Skeletal muscle satellite cell (primary cell): ENCODE results near the gene XYLT1.

ENCODE experiments used
- H3K27me3 ChIP-seq: 2 replicates; pipeline ENCODE4 v1.7.0; 2013; ENCODE audit warnings: low read length; ENCODE audit not compliant: control insufficient read depth, insufficient read depth
- H3K36me3 ChIP-seq: 2 replicates; pipeline ENCODE4 v1.7.0; 2013; ENCODE audit warnings: mild to moderate bottlenecking, control low read depth, low read length; ENCODE audit not compliant: insufficient read depth
- H3K4me1 ChIP-seq: 2 replicates; pipeline ENCODE4 v1.7.0; 2013; ENCODE audit warnings: low read length; ENCODE audit not compliant: control insufficient read depth, insufficient read depth
- H3K4me2 ChIP-seq: 2 replicates; pipeline ENCODE4 v1.7.0; 2013; ENCODE audit warnings: mild to moderate bottlenecking, low read length
- H3K4me3 ChIP-seq: 2 replicates; pipeline ENCODE4 v1.7.0; 2013; ENCODE audit warnings: low read length
- H3K9ac ChIP-seq: 2 replicates; pipeline ENCODE4 v1.7.0; 2013; ENCODE audit warnings: mild to moderate bottlenecking, low read depth, low read length, moderate library complexity
- H3K9me3 ChIP-seq: replicated peaks from 2 replicates; pipeline ENCODE4 v1.7.0; 2013; ENCODE audit warnings: mild to moderate bottlenecking, control low read depth, low read length

The XYLT1 gene

DNA sequence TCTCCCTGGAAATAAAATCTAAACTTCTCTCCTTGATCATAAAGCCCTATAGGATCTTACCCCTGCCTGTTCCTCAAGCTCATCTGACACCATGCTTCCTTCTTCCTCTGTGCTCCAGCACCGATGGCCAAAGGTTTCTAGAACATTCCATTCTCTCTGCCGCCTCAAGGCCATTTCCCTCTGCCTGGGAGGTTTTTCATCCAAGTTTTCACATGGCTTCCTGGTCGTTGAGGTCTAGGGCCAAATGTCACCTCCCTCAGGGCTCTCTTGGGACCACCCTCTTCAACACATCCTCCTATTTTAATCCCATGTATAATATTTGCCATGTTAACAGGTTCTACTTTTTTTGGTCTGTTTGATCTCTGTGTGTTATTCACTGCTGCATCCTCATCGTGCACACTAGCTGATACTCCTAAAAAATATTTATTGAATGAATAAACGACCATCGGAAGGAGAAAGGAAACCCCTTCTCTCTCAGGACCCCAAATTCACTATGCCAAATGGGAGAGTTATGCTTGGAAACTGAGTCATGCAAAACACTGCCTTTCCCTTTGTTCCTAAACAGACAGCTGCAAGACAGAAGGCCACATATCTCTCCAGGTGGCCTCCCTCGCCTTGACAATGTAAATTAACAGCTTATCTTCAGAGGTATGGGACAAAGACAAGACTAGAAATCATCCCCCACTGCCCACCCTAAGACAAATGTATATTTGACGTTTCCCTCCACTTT lies 78.5 kb downstream of the XYLT1 start:
- H3K27me3 ChIP-seq, result no peaks in the 10 kb centered on the region
- H3K9me3 ChIP-seq, result no peaks in the 10 kb centered on the region
- peaks cover 7% of the 10 kb centered on the region for H3K4me1 ChIP-seq
- H3K36me3 ChIP-seq, result no peaks in the 10 kb centered on the region
- no peak overlapping the region for H3K4me3 ChIP-seq
- H3K9ac ChIP-seq, result no peak overlapping the region
- no peak overlapping the region for H3K4me2 ChIP-seq

DNA sequence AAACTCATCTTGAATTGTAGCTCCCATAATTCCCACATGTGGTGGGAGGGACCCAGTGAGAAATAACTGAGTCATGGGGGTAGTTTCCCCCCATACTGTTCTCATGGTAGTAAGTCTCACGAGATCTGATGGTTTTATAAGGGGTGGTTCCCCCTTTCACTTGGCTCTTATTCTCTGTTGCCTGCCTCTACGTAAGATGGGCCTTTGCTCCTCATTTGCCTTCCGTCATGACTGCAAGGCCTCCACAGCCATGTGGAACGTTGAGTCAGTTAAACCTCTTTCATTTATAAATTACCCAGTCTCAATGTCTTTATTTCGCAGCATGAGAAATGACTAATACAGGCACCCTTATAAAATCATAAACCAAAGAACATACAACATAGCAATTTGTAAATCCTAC lies 79.0 kb downstream of the XYLT1 start:
- no peaks in the 10 kb centered on the region for H3K27me3 ChIP-seq
- H3K9me3 ChIP-seq, result no peaks in the 10 kb centered on the region
- H3K4me1 ChIP-seq, result peaks cover under 1% of the 10 kb centered on the region
- H3K4me2 ChIP-seq, result no peak overlapping the region
- H3K4me3 ChIP-seq, result no peak overlapping the region
- H3K9ac ChIP-seq, result no peak overlapping the region
- no peaks in the 10 kb centered on the region for H3K36me3 ChIP-seq

DNA sequence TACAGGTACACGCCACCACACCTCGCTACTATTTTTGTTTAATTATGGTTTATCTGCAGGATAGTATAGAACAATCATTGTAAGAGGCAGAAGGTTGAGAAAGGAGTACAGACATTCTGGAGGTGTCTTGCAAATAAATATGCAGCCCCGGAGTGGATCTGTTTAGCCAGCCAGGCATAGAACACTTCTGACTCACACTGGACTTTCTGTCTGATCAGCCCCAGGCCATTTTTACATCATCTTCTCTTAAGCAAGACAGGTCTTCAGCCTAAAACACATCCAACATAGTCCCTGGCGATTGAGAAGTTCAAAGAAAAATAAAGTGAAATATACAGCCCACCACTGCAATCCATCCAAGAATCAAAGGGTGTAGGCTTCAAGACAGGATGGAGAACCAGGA lies 81.4 kb downstream of the XYLT1 start:
- Histone ChIP-seq H3K4me3 (no peak overlapping the region), H3K9ac (no peak overlapping the region)

DNA sequence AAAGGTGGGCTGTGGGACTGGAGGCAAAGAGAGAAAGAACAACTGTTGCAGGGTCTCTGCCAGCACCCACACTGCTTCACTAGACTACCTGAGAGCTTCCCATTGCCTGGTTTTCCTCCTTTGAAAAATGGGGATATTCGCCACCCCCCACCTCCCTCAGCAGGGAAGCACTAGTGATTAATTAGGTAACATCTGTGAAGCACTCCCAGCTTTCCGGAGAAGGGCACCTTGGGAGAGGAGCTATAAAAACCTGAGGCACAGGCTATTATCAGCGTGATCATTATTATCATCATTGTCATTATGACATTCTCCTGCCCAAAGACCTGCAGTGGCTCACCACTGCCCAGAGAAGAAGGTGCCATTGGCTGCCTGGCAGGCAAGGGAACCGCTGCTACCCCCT lies 83.5 kb downstream of the XYLT1 start:
- Histone ChIP-seq H3K4me2 (no peak overlapping the region), H3K4me3 (no peak overlapping the region), H3K4me1 (no peaks in the 10 kb centered on the region), H3K27me3 (no peaks in the 10 kb centered on the region), H3K9ac (no peak overlapping the region), H3K36me3 (no peaks in the 10 kb centered on the region), H3K9me3 (no peaks in the 10 kb centered on the region)

More for the DNA sequence above, 81.4 kb downstream of the XYLT1 start:
- Histone ChIP-seq H3K36me3 (no peaks in the 10 kb centered on the region), H3K9me3 (no peaks in the 10 kb centered on the region), H3K4me1 (no peaks in the 10 kb centered on the region), H3K4me2 (no peak overlapping the region), H3K27me3 (no peaks in the 10 kb centered on the region)

DNA sequence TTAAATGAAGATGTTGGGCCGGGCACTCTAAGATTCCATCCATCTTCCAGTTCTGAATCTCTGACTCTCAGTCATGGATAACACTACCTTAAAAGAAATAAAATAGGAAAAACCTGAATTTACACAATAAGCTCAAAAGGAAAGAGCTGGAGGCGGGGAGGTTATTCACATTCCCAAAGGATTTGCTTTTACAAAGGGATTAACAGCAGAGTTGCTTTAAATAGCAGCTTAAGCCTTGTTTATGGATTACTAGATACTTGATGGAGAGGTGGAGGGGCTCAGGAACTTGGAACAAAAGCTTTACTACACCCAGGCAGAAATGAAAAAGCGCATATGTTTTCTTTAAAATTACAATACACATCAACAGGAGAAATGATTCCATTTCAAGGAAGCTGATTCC lies 84.5 kb downstream of the XYLT1 start:
- H3K4me3 ChIP-seq, result no peak overlapping the region
- H3K4me1 ChIP-seq, result no peaks in the 10 kb centered on the region
- no peak overlapping the region for H3K4me2 ChIP-seq
- H3K9me3 ChIP-seq, result no peaks in the 10 kb centered on the region
- H3K36me3 ChIP-seq, result no peaks in the 10 kb centered on the region
- no peak overlapping the region for H3K9ac ChIP-seq
- H3K27me3 ChIP-seq, result no peaks in the 10 kb centered on the region

DNA sequence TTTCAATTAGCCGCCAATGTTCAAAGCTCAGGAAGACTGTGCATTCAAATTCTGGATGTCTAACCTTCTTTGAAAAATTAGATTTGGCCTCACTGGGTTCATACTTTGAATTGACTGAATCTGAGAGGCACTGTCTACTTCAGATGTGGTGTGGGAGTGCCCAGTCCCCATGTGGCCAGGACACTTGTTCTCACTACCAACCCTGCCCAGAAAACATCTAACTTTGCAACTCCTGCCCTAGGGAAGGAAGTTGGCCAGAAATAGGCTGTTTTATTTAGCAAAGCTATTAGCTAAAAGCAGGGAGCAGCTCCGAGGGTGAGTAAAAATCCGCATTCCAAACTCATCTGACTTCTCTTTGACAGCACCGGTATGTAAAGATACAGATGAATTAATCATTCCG lies 86.3 kb downstream of the XYLT1 start:
- Histone ChIP-seq H3K9ac (no peak overlapping the region), H3K36me3 (no peaks in the 10 kb centered on the region), H3K4me1 (no peaks in the 10 kb centered on the region), H3K27me3 (no peaks in the 10 kb centered on the region), H3K9me3 (no peaks in the 10 kb centered on the region), H3K4me2 (no peak overlapping the region), H3K4me3 (no peak overlapping the region)

DNA sequence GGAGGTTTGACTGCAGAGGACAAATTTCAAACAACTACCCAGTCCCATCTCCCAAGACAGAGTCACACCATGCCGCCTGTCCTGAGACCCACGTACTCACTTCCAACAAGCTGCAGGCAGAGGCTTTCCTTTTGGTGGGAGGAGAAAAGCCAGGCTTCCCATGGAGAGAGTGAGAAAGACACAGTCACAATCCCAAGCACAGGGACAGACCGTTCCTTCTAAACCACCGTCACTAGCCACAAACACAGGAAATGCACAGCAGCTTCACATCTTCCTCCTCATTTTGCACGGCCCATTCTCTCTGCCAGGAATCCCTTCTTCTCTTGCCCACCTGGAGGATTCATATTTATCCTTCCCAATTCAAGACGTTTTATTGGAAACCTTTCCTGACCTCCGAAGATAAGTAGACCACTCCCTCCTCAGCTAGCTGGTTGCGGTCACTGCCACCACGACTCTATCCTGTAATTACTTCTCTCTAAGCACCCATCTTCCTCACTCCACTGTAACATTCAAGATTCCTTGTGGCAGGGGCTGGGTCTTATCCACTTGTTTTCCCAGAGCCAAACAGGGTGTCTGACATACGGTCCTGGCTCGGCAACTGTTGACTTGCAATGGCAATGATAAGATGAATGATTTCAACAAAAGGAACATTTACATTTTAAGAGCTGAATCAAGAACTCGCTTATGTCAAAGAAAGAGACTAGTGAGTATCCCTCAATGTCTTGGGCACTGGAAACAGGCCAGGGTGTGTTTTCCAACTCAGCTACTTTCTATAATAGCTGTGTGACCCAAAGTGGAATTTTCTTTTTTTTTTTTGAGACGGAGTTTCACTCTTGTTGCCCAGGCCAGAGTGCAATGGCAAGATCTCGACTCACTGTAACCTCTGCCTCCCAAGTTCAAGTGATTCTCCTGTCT lies 87.6 kb downstream of the XYLT1 start:
- H3K4me1 ChIP-seq, result no peaks in the 10 kb centered on the region
- H3K4me2 ChIP-seq, result no peak overlapping the region
- H3K4me3 ChIP-seq, result no peak overlapping the region
- no peaks in the 10 kb centered on the region for H3K9me3 ChIP-seq
- no peaks in the 10 kb centered on the region for H3K36me3 ChIP-seq
- no peak overlapping the region for H3K9ac ChIP-seq
- no peaks in the 10 kb centered on the region for H3K27me3 ChIP-seq

DNA sequence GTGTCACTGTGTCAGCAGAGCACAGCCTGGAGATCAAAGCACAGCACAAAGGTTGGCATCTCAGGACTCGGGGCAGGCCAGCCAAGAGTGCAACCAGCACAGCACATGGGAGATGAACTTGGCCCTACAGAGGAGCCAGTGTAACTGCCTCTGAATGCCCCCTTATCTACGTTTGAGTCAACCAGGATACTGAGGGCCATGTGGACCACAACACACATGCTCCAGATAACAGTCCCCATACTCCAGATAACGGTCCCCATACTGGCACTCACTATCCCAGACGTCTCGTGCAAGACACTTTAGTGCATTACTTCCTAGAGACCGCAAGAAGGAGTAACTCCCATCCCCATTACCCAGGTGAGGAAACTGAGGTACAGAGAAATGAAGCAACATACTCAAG lies 88.2 kb downstream of the XYLT1 start:
- Histone ChIP-seq H3K4me3 (no peak overlapping the region), H3K9me3 (no peaks in the 10 kb centered on the region)

DNA sequence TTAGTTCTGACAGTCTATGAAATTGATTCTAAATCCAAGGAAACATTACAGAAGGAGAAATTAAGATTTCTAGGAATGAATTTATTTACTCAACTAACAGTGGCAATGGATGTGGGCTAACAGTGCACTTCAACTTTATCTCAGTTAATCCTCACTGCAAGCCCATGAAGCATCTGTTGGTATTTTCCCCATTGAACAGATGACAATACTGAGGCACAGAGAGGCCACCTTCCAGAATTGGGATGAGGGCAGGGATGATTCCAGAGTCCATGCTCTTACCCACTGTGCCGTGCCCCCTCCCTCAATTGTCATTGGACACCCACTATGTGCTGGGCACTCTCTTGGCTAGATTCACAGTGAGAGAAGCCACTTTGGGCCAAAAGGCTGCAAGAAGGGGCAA lies 89.0 kb downstream of the XYLT1 start:
- no peak overlapping the region for H3K4me2 ChIP-seq
- no peaks in the 10 kb centered on the region for H3K27me3 ChIP-seq
- no peak overlapping the region for H3K9ac ChIP-seq
- H3K4me1 ChIP-seq, result no peaks in the 10 kb centered on the region
- no peaks in the 10 kb centered on the region for H3K9me3 ChIP-seq
- H3K36me3 ChIP-seq, result no peaks in the 10 kb centered on the region
- H3K4me3 ChIP-seq, result no peak overlapping the region

More for the DNA sequence above, 88.2 kb downstream of the XYLT1 start:
- Histone ChIP-seq H3K27me3 (no peaks in the 10 kb centered on the region), H3K4me1 (no peaks in the 10 kb centered on the region), H3K4me2 (no peak overlapping the region), H3K9ac (no peak overlapping the region), H3K36me3 (no peaks in the 10 kb centered on the region)

DNA sequence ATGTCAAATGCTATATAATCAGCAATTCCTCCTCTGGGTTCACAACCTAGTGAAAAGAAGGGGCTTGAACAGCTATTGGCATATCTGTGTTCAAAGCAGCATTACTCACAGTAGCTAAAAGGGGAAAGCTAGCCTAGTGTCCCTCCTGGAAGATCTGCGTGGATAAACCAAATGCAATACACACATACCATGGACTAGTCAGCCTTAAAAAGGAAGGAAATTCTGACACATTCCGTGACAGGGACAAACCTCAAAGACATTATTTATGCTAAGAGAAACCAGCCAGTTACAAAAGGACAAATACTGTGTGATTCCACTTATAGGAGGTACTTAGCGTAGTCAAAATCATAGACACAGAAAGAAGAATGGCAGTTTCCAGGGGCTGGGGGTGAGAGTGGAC lies 90.1 kb downstream of the XYLT1 start:
- no peak overlapping the region for H3K4me3 ChIP-seq
- H3K9me3 ChIP-seq, result no peaks in the 10 kb centered on the region
- H3K9ac ChIP-seq, result no peak overlapping the region
- no peaks in the 10 kb centered on the region for H3K27me3 ChIP-seq
- H3K4me2 ChIP-seq, result no peak overlapping the region
- H3K4me1 ChIP-seq, result no peaks in the 10 kb centered on the region
- no peaks in the 10 kb centered on the region for H3K36me3 ChIP-seq

DNA sequence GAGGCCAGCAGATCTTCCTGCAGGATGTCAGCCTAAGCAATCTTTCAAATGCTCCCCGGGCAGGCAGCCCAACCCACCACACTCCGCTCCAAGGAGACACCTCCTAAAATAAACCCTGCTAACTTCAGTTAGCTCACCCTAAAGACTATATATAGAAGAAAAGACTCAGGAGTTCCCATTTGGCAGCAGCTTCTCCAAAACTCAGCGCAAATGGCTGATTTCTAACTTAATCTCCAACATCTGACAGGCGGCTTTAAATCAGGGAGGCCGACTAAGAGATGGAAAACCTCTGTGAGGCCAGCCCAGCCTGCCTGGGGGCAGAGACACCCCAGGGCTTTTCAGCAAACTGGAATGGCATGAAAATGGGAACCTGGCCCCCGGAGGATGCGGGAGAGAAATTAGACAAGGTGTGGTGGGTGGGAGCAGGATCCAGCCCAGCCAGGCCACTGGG lies 91.6 kb downstream of the XYLT1 start:
- no peak overlapping the region for H3K9ac ChIP-seq
- H3K27me3 ChIP-seq, result no peaks in the 10 kb centered on the region
- no peaks in the 10 kb centered on the region for H3K4me1 ChIP-seq
- no peaks in the 10 kb centered on the region for H3K36me3 ChIP-seq
- H3K4me3 ChIP-seq, result no peak overlapping the region
- no peak overlapping the region for H3K4me2 ChIP-seq
- no peaks in the 10 kb centered on the region for H3K9me3 ChIP-seq
